HG02759 (cell line): Measurements from ENCODE around the gene LMOD3.

Experiments used
- ATAC-seq: cut with Tn5 transposase; IDR thresholded peaks from one replicate; pipeline ENCODE4 v1.9.1; 2021; ENCODE audit warnings: mild to moderate bottlenecking, moderate library complexity; ENCODE audit not compliant: unreplicated experiment

LMOD3 gene

GRCh38 chr3:69122403-69122802, at the start of gene LMOD3:
Gene LMOD3, minus strand, starts transcription at chr3:69122595. Its CDS starts 209 bp downstream, at chr3:69122386.
- no peak for ATAC-seq

- ATAC-seq = no peak
Measured at GRCh38 chr3:69172058-69172457, 49.7 kb upstream of the LMOD3 start.

- ATAC-seq = no peak
Measured at GRCh38 chr3:69166446-69166845, 44.1 kb upstream of the LMOD3 start.

GRCh38 chr3:69165744-69166143, 43.3 kb upstream of the LMOD3 start:
- ATAC-seq = no peak

DNA sequence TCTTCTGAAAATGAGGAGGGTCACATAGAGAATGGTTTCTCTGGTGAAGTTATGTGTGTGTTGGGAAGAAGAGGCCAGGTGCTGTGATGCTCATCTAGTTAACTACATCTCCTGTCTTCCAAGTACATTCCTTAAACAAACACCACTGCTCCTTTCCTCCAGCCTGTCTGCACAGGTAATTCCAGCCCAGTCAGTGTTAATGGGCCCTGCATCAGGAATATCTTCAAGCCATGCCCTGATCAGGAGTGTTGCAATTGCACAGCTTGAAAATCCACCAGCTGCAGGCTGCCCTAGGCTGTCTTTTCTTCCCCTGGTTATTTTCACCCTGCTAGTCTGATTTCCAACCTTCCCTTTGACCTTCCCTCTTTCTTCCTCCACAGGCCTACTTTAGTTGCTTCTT, 41.9 kb upstream of the LMOD3 start:
- ATAC-seq = no peak

DNA sequence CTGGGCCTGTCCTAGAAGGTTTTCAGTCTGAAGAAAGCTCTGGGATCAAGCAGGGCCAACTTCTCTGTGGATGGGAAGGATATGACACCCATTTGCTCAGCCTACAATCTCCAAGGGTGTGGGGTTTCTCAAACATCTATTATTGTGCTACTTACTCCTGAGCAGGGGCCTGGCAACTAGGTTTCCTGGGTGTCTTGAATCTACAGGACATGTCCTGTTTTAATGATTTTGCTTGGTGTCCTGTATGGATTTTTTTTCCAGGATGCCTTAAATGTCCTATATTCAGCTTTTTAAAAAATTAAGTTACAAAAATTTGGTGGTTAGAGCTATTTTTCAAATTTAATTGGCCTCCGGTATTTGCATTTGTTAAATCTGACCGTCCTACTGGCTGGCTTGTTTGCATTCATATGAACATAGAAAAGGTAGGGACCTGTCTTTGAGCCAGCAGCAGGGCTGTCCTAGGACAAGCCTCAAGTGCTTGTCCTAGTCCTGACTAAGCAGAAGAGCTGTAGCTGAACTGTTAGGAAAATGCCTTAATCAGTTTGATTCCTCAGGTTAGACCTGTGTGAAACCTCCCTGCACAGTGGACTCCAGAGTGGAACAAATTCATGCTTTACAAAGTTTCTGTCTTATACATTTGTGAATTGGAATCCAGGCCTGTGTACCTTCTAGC, 40.0 kb upstream of the LMOD3 start:
- no peak for ATAC-seq

DNA sequence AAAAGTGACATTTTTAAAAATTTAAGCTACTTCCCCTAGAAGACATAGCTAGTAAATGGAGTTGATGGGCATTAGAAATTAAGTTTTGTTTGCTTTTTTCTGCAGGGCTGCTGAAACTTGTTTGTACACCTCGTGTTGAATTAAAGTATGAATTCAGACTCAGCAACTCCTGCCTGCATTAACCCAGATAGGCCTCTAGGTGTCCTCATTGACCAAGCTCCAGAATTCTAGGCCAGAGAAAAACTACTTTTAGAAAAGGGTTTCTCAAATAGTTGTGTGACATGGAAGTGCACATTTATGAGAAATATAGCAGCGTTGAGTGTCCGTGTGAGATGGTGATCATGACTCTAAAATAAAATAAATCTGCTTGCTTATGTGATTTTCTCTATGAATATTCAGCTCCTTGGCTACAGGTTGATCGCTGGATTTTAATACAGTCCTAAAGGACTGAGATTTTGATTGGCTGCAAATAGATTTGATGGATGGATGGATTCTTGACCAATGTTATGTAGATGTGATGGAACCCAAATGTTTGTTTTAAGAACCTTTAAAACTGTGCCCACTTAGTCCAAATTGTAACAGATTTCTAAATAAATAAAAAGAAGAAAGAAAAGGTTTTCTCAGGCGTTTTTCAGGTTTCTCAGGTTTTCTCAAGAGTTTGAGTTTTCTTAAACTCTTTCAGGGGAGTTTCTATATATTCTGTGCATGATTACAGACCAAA, 39.4 kb upstream of the LMOD3 start:
- no peak for ATAC-seq

- no peak for ATAC-seq
Measured at GRCh38 chr3:69160525-69160924, 38.1 kb upstream of the LMOD3 start.

DNA sequence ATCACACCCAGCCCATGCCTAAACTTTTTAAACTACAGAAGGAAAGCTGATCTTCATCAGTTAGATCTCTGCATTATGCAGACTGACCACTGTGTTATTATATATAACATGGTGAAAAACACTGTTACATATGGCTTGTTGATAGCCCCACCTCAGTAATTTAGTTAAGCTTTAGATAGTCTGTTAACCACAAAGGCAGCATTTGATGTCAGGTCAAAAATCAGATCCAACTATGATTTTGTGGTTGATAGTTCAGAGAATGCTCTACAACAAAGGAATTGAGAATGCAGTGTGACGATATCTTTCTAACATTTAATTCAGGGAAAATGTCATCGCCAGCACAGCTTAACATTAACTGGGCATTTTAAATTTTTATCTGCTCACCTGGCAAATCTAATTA, 37.7 kb upstream of the LMOD3 start:
- no peak for ATAC-seq

DNA sequence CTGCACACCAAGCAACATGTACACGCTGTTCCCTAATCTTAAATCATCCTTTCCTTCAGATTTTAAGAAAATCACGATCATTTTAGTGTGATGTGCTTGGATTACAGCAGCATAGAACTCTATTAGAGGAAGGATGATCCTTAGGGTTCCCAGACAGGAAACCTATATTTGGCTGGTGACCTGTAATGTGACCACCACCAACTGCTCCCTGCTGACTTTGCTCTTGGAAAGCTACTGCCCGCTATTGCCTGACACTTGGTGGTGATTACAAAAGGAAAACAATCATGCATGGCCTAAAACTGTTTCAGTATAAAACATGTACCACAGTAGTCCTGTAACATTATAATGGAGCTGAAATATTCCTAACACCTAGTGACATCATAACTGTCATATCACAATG, 27.2 kb upstream of the LMOD3 start:
- no peak for ATAC-seq

- no peak for ATAC-seq
Measured at GRCh38 chr3:69145688-69146087, 23.3 kb upstream of the LMOD3 start.

DNA sequence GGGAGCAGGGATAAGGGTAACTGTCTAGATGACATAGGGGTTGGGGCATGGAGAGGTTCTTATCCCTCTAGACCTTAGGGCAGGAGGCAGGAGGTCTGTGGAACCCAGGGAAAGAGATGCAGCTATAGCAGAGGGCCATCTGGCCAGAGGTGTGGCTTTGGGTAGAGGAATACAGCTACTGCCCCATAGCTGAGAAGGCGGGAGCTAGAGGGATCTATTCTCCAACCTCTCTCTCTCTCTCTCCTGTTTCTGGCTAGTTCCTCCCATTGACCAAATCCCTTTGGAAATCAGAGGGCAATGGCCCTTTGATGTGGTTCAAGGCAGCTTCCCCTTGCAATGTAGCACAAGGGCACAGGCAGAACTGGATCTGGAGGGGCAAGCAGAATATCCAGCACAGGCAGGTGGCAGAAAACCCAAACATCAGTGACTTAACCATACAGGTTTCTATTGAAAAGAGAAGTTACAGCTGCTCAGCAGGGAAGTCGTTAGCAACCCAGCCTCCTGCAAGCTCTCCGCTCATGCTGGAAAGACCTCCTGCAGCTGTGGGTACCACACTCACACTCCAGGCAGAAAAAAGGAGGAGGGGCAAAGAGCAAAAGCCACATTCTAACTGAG, 22.3 kb upstream of the LMOD3 start:
- ATAC-seq = no peak

DNA sequence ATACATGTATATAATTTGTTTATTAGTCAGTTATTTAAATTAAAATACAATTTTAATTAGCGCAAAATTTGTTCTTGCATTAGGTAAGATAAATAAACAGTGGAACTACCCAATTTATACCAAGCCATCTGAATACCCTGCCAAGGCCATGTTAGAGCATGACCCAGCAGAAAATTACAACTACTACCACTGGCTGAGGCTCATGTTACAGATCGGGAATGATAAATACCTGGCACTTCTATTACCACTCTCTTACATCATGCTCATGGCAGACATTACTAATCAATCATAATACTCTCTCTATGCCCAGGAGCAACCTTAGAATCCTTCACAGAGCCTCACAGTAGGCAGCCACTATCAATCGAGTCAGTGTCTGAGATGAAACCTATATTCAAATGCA, 21.2 kb upstream of the LMOD3 start:
- no peak for ATAC-seq

- no peak for ATAC-seq
Measured at GRCh38 chr3:69142797-69143454, 20.5 kb upstream of the LMOD3 start.

- no peak for ATAC-seq
Measured at GRCh38 chr3:69142090-69142489, 19.7 kb upstream of the LMOD3 start.

DNA sequence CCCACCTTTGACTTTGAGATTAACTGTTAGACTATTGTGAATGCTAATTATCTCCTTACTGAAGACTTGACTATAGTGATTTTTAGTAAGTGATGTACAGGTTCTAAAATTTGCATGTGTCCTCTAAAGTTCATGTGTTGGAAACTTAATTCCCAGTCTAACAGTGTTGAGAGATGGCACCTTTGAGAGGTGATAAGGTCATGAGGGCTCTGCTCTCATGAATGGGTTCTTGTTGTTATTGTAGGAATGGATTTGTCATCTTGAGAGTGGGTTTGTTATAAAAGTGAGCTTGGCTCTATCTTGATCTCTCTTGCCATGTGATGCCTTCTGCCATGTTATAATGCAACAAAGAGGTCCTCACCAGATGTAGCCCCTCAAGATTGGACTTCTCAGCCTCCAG, 18.9 kb upstream of the LMOD3 start:
- no peak for ATAC-seq

GRCh38 chr3:69137412-69137811, 15.0 kb upstream of the LMOD3 start:
- no peak for ATAC-seq

- no peak for ATAC-seq
Measured at GRCh38 chr3:69137005-69137404, 14.6 kb upstream of the LMOD3 start.

DNA sequence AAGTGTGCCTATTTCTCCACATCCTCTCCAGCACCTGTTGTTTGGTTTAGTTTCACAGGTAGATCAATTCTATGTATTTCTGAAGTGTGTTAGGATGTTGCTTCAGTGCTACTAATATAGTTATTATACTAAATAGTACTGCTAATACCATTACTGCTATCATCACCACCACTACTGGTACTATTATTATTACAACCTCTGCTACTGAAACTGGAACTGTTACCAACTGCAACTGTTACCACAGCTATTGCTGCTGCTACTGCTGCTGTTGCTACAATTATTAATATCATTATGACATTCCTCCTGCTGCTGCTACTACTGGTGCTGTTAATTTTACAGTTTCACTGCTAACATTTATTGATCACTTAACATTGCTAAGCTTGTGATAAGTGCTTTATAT, 8.3 kb upstream of the LMOD3 start:
- ATAC-seq = no peak

DNA sequence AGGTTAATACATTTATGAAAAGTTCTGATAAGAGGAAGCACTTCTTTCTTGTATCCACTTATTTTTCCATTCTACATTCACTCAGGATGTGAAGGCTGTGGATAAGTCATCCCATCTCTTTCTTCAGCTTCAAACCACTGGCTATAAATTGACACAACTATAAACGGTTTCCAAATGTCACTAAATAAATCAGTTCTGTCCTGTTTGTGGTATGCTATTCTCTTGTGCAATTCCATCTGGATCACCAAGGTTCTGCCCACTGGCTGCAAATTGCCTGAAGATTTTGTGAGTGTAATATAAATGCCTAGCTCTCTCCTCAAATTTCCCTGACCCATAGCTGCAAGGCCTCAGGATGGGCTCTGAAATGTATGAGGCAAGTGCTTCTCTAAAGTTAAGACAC, 7.1 kb upstream of the LMOD3 start:
- ATAC-seq = no peak

GRCh38 chr3:69128509-69128908, 6.1 kb upstream of the LMOD3 start:
- no peak for ATAC-seq

DNA sequence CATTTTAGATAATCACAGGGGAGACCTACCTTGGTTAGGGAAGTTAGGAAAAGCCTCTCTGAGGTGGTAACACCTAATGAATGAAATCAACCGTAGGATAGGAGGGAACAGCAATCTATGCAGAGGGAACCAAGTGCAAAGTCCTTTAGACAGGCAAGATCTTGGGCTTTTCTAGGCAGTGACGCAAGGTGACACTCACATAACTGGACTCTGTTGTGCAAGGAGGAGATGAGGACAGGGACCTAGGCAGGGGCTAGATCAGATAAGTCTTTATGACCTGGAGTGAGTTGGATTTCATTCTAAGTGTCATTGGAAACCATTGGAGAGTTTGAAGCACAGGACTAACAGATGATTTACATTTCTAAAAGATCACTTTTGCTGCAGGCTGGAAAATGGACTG, 4.6 kb upstream of the LMOD3 start:
- no peak for ATAC-seq
